ENCODE results near the gene GDE1. TPM values are rescaled to one million over a fixed set of nuclear protein-coding genes. Genes with fewer than 3 reads are reported as not detected.

Gene GDE1
- total RNA-seq, 3 donors from 2014 or later: 49.2 to 70.4 (median 56.7) TPM

- no peak for DNase-seq (ENCODE audit: low spot score in 2 of 2)
- Histone ChIP-seq H3K4me1 (no peaks in the 10 kb centered on the region), H3K4me3 (no peak overlapping the region), H3K27me3 (no peaks in the 10 kb centered on the region), H3K9me3 (no peaks in the 10 kb centered on the region), H3K27ac (no peak overlapping the region), H3K36me3 (no peaks in the 10 kb centered on the region)
- intact Hi-C loops (cut with DNase I; ENCODE audit: low total_unique reads): no loop called here
- no peak for TF ChIP-seq POLR2AphosphoS5 (IDR thresholded peaks at IDR 0.05)
- TF ChIP-seq CTCF (IDR thresholded peaks at IDR 0.05): no peak
- TF ChIP-seq POLR2A (IDR thresholded peaks at IDR 0.05): no peak
Measured at GRCh38 chr16:19560078-19560477, 38.2 kb upstream of the GDE1 start.

GRCh38 chr16:19559242-19559910 lies 37.5 kb upstream of the GDE1 start:
- Histone ChIP-seq H3K9me3 (no peaks in the 10 kb centered on the region), H3K36me3 (no peaks in the 10 kb centered on the region), H3K4me1 (no peaks in the 10 kb centered on the region), H3K27ac (no peak overlapping the region), H3K4me3 (no peak overlapping the region), H3K27me3 (no peaks in the 10 kb centered on the region)
- intact Hi-C loops (cut with DNase I; ENCODE audit: low total_unique reads): no loop called here
- no peak for TF ChIP-seq POLR2AphosphoS5 (IDR thresholded peaks at IDR 0.05)
- no peak for TF ChIP-seq POLR2A (IDR thresholded peaks at IDR 0.05)
- TF ChIP-seq CTCF (IDR thresholded peaks at IDR 0.05): peak; percentile 18 to 51 (median 45)
- no peak for DNase-seq (ENCODE audit: low spot score in 2 of 2)

GRCh38 chr16:19555938-19556771 lies 34.3 kb upstream of the GDE1 start:
- H3K27me3 ChIP-seq: no peaks in the 10 kb centered on the region
- no peaks in the 10 kb centered on the region for H3K36me3 ChIP-seq
- no peaks in the 10 kb centered on the region for H3K9me3 ChIP-seq
- intact Hi-C loops (cut with DNase I; ENCODE audit: low total_unique reads): no loop called here
- H3K4me1 ChIP-seq: no peaks in the 10 kb centered on the region
- peak overlapping the region; percentile 77 to 89 for H3K27ac ChIP-seq
- H3K4me3 ChIP-seq: peak overlapping the region; percentile 63 to 65 (median 65)
- TF ChIP-seq CTCF (IDR thresholded peaks at IDR 0.05): no peak
- TF ChIP-seq POLR2AphosphoS5 (IDR thresholded peaks at IDR 0.05): no peak
- no peak for TF ChIP-seq POLR2A (IDR thresholded peaks at IDR 0.05)
- DNase-seq (ENCODE audit: low spot score in 2 of 2): no peak

GRCh38 chr16:19555186-19555937 lies 33.5 kb upstream of the GDE1 start, which contains the start of gene VPS35L:
TSS of gene VPS35L (plus strand) at chr16:19555703. CDS start at chr16:19555730, 27 bp downstream.
- H3K4me3 ChIP-seq: peak within 1 kb of the TSS; percentile 63 to 65 (median 65)
- intact Hi-C loops (cut with DNase I; ENCODE audit: low total_unique reads): no loop called here
- H3K27me3 ChIP-seq: no peaks in the 10 kb centered on the region
- peak within 1 kb of the TSS; percentile 77 to 89 for H3K27ac ChIP-seq
- H3K4me1 ChIP-seq: no peaks in the 10 kb centered on the region
- no peaks in the 10 kb centered on the region for H3K9me3 ChIP-seq
- peak; percentile 62 to 82 (median 66) for TF ChIP-seq POLR2AphosphoS5 (IDR thresholded peaks at IDR 0.05)
- TF ChIP-seq CTCF (IDR thresholded peaks at IDR 0.05): peak; percentile 19 to 84 (median 73)
- TF ChIP-seq POLR2A (IDR thresholded peaks at IDR 0.05): no peak
- peak; percentile 94 to 95 for DNase-seq (ENCODE audit: low spot score in 2 of 2)
- no peaks in the 10 kb centered on the region for H3K36me3 ChIP-seq

All from breast epithelium (tissue), 4 donors.